HepG2 (cell line): ENCODE measurements around the gene ZNF541. TPM values are rescaled to one million over a fixed set of nuclear protein-coding genes. Genes with fewer than 3 reads are reported as not detected.

Experiments
- PHF21A ChIP-seq: sonication (generic); formaldehyde crosslinking; IDR thresholded peaks from 2 replicates; pipeline ENCODE4 v1.5.0; 2020; ENCODE audit warnings: mild to moderate bottlenecking, missing genetic modification reagents
- POLR2G ChIP-seq: fragments of 200-400 bp; formaldehyde crosslinking; IDR thresholded peaks from 2 replicates; pipeline ENCODE4 v1.6.1; 2018; ENCODE audit warnings: mild to moderate bottlenecking, low read depth, low read length, moderate library complexity
- SIN3B ChIP-seq: fragments of 150-350 bp; IDR thresholded peaks from 2 replicates; pipeline ENCODE4 v1.6.1; 2014; ENCODE audit warnings: low read length
- ZBTB1 ChIP-seq: sonication (generic); formaldehyde crosslinking; IDR thresholded peaks from 2 replicates; pipeline ENCODE4 v1.4.0; 2020; ENCODE audit warnings: missing genetic modification reagents, borderline replicate concordance
- ZNF124 ChIP-seq: sonication (generic); formaldehyde crosslinking; IDR thresholded peaks from 2 replicates; pipeline ENCODE4 v1.4.0; 2020; ENCODE audit warnings: missing genetic modification reagents
- ZNF143 ChIP-seq: sonication (generic); formaldehyde crosslinking; IDR thresholded peaks from 2 replicates; pipeline ENCODE4 v1.4.0; 2020; ENCODE audit warnings: missing genetic modification reagents
- ZNF569 ChIP-seq: sonication (generic); formaldehyde crosslinking; IDR thresholded peaks from 2 replicates; pipeline ENCODE4 v1.5.0; 2020; ENCODE audit warnings: mild to moderate bottlenecking, missing genetic modification reagents, moderate library complexity, borderline replicate concordance
- ZNF879 ChIP-seq: sonication (generic); formaldehyde crosslinking; IDR thresholded peaks from 2 replicates; pipeline ENCODE4 v1.8.1; 2023; ENCODE audit warnings: missing genetic modification reagents
- polyA plus RNA-seq, 8 experiments: library from polyadenylated mRNA; depleted of rRNA in 3 of 8; stranded (reverse) in 7 of 8; unstranded in 1 of 8; fragments of >200 nt; fragmentation: Illumina TruSeq in 4 of 8; extraction: Trizol in 4 of 8; gene quantifications; 2 replicates each; pipeline versions ENCODE4 v1.2.1 to v1.2.3, GENCODE V29; 2011 to 2016; ENCODE audit warnings: low read depth in 4 of 8, missing spikeins in 1 of 8, mixed read lengths in 1 of 8; ENCODE audit not compliant: insufficient read depth in 1 of 8
- total RNA-seq, 5 experiments: library from RNA; depleted of rRNA; stranded (reverse); fragments of >200 nt; fragmentation: Illumina TruSeq; extraction: Trizol; gene quantifications; 2 replicates each; pipeline ENCODE4 v1.2.3, GENCODE V29; 2016; ENCODE audit warnings: low read depth in 1 of 5
- TF ChIP-seq, protein P1 (sequence below): IDR thresholded peaks from 2 replicates; pipeline ENCODE4 v1.6.1; 2016; ENCODE audit warnings: low read depth, control low read depth
- TF ChIP-seq, protein P2 (sequence below), 2 experiments: fragments of 450-650 bp in 1 of 2; sonication (generic) in 1 of 2; formaldehyde crosslinking in 1 of 2; IDR thresholded peaks; 2 replicates each; pipeline versions ENCODE4 v1.6.1 to v1.8.0; 2016 to 2022; ENCODE audit warnings: antibody characterized with exemption in 1 of 2, mild to moderate bottlenecking in 1 of 2, missing genetic modification reagents in 1 of 2
- TF ChIP-seq, protein P3 (sequence below): IDR thresholded peaks from 2 replicates; pipeline ENCODE4 v1.6.1; 2016; ENCODE audit warnings: mild to moderate bottlenecking
- TF ChIP-seq, protein P4 (sequence below): IDR thresholded peaks from 2 replicates; pipeline ENCODE4 v1.6.1; 2016; ENCODE audit warnings: mild to moderate bottlenecking, missing biosample characterization, missing genetic modification reagents
- TF ChIP-seq, protein P5 (sequence below): conservative IDR thresholded peaks from 2 replicates; pipeline ENCODE4 v1.6.1; 2018; ENCODE audit warnings: missing genetic modification reagents

The ZNF541 gene
- total and polyA plus RNA-seq, 2 of the 13 experiments (the other 11 are each of a cell fraction or from before 2014, with no cell fraction given), result 0.03 to 0.04 TPM

DNA sequence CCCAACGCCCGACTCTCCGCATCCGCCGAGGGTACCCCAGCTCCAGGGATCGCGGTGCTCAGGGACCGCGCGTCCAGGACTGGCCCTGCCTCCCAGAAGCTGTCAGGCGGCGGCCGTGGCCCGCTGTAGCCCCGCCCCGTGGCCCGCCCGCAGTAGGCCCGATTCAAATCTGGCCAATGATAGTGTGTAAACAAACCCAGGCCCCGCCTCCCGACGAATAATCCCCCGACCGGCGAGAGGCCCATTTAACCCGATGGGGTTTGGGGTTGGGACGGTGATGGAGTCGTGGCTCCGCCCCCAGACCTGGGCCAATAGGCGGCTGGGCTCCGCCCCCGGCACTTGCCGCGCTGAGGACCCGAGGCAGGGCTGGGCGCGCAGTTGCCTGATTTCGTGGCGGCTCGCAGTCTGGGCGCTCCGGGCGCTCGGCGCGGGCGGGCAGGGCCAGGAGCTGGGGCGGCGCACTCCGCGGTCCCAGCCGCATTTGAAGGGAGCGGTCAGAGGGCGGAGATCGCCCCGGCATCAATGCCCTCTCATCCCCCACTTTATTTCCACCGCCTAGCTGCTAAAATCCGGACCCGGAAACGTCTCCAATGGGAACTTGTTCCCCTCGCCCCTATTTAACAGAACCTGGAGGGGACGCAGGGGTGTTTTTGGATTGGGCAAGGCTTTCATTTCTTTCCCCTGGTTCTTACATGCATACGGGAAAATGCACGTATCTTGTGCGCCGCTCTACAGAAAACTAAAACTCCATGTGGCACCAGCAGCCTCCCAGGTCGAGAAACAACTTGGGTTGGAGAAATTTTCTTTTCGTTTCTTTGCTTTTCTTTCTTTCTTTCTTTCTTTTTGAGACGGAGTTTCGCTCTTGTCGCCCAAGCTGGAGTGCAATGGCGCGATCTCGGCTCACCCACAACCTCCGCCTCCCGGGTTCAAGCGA is 27.6 kb upstream of the ZNF541 start (continued):
- TF ChIP-seq, protein P1, sequence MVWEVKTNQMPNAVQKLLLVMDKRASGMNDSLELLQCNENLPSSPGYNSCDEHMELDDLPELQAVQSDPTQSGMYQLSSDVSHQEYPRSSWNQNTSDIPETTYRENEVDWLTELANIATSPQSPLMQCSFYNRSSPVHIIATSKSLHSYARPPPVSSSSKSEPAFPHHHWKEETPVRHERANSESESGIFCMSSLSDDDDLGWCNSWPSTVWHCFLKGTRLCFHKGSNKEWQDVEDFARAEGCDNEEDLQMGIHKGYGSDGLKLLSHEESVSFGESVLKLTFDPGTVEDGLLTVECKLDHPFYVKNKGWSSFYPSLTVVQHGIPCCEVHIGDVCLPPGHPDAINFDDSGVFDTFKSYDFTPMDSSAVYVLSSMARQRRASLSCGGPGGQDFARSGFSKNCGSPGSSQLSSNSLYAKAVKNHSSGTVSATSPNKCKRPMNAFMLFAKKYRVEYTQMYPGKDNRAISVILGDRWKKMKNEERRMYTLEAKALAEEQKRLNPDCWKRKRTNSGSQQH (CRISPR knock-in tag), result peak; percentile 24; the same call in 1 of the 2 replicates
- TF ChIP-seq ZBTB1 (no peak), SIN3B (peak; percentile 27; the same call in 1 of the 2 replicates), POLR2G (peak; percentile 80), ZNF143 (CRISPR knock-in tag) (peak; percentile 36; the same call in 1 of the 2 replicates), ZNF569 (no peak), ZNF124 (peak; percentile 47; the same call in 1 of the 2 replicates), ZNF879 (CRISPR knock-in tag) (no peak), PHF21A (peak; percentile 99)
- TF ChIP-seq, protein P2, sequence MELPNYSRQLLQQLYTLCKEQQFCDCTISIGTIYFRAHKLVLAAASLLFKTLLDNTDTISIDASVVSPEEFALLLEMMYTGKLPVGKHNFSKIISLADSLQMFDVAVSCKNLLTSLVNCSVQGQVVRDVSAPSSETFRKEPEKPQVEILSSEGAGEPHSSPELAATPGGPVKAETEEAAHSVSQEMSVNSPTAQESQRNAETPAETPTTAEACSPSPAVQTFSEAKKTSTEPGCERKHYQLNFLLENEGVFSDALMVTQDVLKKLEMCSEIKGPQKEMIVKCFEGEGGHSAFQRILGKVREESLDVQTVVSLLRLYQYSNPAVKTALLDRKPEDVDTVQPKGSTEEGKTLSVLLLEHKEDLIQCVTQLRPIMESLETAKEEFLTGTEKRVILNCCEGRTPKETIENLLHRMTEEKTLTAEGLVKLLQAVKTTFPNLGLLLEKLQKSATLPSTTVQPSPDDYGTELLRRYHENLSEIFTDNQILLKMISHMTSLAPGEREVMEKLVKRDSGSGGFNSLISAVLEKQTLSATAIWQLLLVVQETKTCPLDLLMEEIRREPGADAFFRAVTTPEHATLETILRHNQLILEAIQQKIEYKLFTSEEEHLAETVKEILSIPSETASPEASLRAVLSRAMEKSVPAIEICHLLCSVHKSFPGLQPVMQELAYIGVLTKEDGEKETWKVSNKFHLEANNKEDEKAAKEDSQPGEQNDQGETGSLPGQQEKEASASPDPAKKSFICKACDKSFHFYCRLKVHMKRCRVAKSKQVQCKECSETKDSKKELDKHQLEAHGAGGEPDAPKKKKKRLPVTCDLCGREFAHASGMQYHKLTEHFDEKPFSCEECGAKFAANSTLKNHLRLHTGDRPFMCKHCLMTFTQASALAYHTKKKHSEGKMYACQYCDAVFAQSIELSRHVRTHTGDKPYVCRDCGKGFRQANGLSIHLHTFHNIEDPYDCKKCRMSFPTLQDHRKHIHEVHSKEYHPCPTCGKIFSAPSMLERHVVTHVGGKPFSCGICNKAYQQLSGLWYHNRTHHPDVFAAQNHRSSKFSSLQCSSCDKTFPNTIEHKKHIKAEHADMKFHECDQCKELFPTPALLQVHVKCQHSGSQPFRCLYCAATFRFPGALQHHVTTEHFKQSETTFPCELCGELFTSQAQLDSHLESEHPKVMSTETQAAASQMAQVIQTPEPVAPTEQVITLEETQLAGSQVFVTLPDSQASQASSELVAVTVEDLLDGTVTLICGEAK (IDR thresholded peaks at IDR 0.05), result no peak
- TF ChIP-seq, protein P2 (CRISPR knock-in tag; IDR thresholded peaks at IDR 0.05), result 0 out of 2 replicates have a peak, but pooled peaks have one; percentile 58
- TF ChIP-seq, protein P3, sequence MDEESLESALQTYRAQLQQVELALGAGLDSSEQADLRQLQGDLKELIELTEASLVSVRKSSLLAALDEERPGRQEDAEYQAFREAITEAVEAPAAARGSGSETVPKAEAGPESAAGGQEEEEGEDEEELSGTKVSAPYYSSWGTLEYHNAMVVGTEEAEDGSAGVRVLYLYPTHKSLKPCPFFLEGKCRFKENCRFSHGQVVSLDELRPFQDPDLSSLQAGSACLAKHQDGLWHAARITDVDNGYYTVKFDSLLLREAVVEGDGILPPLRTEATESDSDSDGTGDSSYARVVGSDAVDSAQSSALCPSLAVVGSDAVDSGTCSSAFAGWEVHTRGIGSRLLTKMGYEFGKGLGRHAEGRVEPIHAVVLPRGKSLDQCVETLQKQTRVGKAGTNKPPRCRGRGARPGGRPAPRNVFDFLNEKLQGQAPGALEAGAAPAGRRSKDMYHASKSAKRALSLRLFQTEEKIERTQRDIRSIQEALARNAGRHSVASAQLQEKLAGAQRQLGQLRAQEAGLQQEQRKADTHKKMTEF (CRISPR knock-in tag), result peak; percentile 77
- TF ChIP-seq, protein P4, sequence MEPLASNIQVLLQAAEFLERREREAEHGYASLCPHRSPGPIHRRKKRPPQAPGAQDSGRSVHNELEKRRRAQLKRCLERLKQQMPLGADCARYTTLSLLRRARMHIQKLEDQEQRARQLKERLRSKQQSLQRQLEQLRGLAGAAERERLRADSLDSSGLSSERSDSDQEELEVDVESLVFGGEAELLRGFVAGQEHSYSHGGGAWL, result 0 out of 2 replicates have a peak, but pooled peaks have one; percentile 51
- TF ChIP-seq, protein P5, sequence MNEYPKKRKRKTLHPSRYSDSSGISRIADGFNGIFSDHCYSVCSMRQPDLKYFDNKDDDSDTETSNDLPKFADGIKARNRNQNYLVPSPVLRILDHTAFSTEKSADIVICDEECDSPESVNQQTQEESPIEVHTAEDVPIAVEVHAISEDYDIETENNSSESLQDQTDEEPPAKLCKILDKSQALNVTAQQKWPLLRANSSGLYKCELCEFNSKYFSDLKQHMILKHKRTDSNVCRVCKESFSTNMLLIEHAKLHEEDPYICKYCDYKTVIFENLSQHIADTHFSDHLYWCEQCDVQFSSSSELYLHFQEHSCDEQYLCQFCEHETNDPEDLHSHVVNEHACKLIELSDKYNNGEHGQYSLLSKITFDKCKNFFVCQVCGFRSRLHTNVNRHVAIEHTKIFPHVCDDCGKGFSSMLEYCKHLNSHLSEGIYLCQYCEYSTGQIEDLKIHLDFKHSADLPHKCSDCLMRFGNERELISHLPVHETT (CRISPR knock-in tag), result 0 out of 2 replicates have a peak, but pooled peaks have one; percentile 31
